GM23338 (cell line): ENCODE results near the gene LARGE1. TPM values are rescaled to one million over a fixed set of nuclear protein-coding genes. Genes with fewer than 3 reads are reported as not detected.

Source experiments
- ATAC-seq: fragments of 200-7000 bp; cut with Tn5 transposase; 3 replicates; pipeline ENCODE4 v1.9.1; 2020
- DNase-seq: peaks from one replicate; pipeline ENCODE4 v3.0.0-alpha.2; 2015; ENCODE audit warnings: low spot score
- H2AFZ ChIP-seq: fragments of 200-600 bp; sonication (generic); 2 replicates; pipeline ENCODE4 v1.8.0; 2016; ENCODE audit warnings: antibody characterized with exemption, mild to moderate bottlenecking, moderate library complexity
- H3F3A ChIP-seq: fragments of 200-600 bp; sonication (generic); replicated peaks from 2 replicates; pipeline ENCODE4 v1.8.0; 2017; ENCODE audit warnings: antibody characterized with exemption, mixed run types, low read depth
- H3K27ac ChIP-seq: fragments of 200-600 bp; sonication (generic); 2 replicates; pipeline ENCODE4 v1.6.1; 2016; ENCODE audit warnings: low read depth
- H3K27me3 ChIP-seq: fragments of 200-600 bp; sonication (generic); 2 replicates; pipeline ENCODE4 v1.8.0; 2016; ENCODE audit warnings: mild to moderate bottlenecking, mixed run types, moderate library complexity; ENCODE audit not compliant: insufficient read depth
- H3K36me3 ChIP-seq: fragments of 200-600 bp; sonication (generic); 2 replicates; pipeline ENCODE4 v1.8.0; 2016; ENCODE audit warnings: mild to moderate bottlenecking; ENCODE audit not compliant: insufficient read depth
- H3K4me1 ChIP-seq: fragments of 200-600 bp; sonication (generic); 2 replicates; pipeline ENCODE4 v1.8.0; 2016; ENCODE audit warnings: mild to moderate bottlenecking, moderate library complexity; ENCODE audit not compliant: insufficient read depth
- H3K4me2 ChIP-seq: fragments of 200-600 bp; sonication (generic); 2 replicates; pipeline ENCODE4 v1.7.1; 2017; ENCODE audit warnings: mixed run types
- H3K4me3 ChIP-seq: fragments of 200-600 bp; sonication (generic); 2 replicates; pipeline ENCODE4 v1.6.1; 2016; ENCODE audit warnings: mixed run types
- H3K79me2 ChIP-seq: fragments of 200-600 bp; sonication (generic); replicated peaks from 2 replicates; pipeline ENCODE4 v1.8.0; 2017; ENCODE audit warnings: mild to moderate bottlenecking; ENCODE audit not compliant: insufficient read depth
- H3K9me2 ChIP-seq: fragments of 200-600 bp; sonication (generic); 2 replicates; pipeline ENCODE4 v1.8.0; 2017; ENCODE audit not compliant: insufficient read depth
- H4K20me1 ChIP-seq: fragments of 200-600 bp; sonication (generic); replicated peaks from 2 replicates; pipeline ENCODE4 v1.8.0; 2017; ENCODE audit warnings: mild to moderate bottlenecking; ENCODE audit not compliant: insufficient read depth
- H3K27ac Mint-ChIP-seq: 2 replicates; pipeline ENCODE4 v1.8.0; 2020; ENCODE audit warnings: inconsistent platforms, mild to moderate bottlenecking, moderate library complexity, mixed read lengths
- H3K27me3 Mint-ChIP-seq: 3 replicates; pipeline ENCODE4 v1.8.0; 2022; ENCODE audit warnings: low read depth, mild to moderate bottlenecking, moderate library complexity, mixed read lengths, inconsistent platforms; ENCODE audit not compliant: insufficient read depth, poor library complexity
- H3K36me3 Mint-ChIP-seq: 3 replicates; pipeline ENCODE4 v1.8.0; 2021; ENCODE audit warnings: low read depth, mild to moderate bottlenecking, inconsistent platforms, moderate library complexity, mixed read lengths
- H3K4me1 Mint-ChIP-seq: 3 replicates; pipeline ENCODE4 v1.8.0; 2020; ENCODE audit warnings: mild to moderate bottlenecking, inconsistent platforms, mixed read lengths
- H3K4me3 Mint-ChIP-seq: 3 replicates; pipeline ENCODE4 v1.8.0; 2021; ENCODE audit warnings: moderate library complexity, mild to moderate bottlenecking, inconsistent platforms, mixed read lengths
- H3K9me3 Mint-ChIP-seq: 3 replicates; pipeline ENCODE4 v1.8.0; 2020; ENCODE audit warnings: moderate library complexity, mild to moderate bottlenecking, inconsistent platforms, mixed read lengths
- CREB1 ChIP-seq: fragments of 250-450 bp; sonication (Bioruptor Pico); IDR thresholded peaks from 2 replicates; pipeline ENCODE4 v1.5.0; 2020; ENCODE audit warnings: low read depth, mild to moderate bottlenecking, moderate library complexity
- CTCF ChIP-seq, 2 experiments: fragments of 200-600 bp in 1 of 2; sonication (generic) in 1 of 2; conservative IDR thresholded peaks; 2 replicates each; pipeline versions ENCODE4 v1.5.1 to v1.6.1; 2016 to 2017; ENCODE audit warnings: antibody characterized with exemption in 2 of 2, low read depth in 2 of 2, mild to moderate bottlenecking in 2 of 2, moderate library complexity in 1 of 2
- ETS1 ChIP-seq: IDR thresholded peaks from 2 replicates; pipeline ENCODE4 v1.6.1; 2016; ENCODE audit warnings: antibody characterized with exemption
- EZH2 ChIP-seq: fragments of 200-600 bp; sonication (generic); IDR thresholded peaks from one replicate; pipeline ENCODE4 v1.8.0; 2017; ENCODE audit warnings: antibody characterized with exemption, mild to moderate bottlenecking, low read depth; ENCODE audit not compliant: unreplicated experiment
- EZH2phosphoT487 ChIP-seq: fragments of 200-600 bp; sonication (generic); IDR thresholded peaks from one replicate; pipeline ENCODE4 v1.8.1; 2018; ENCODE audit warnings: antibody characterized with exemption; ENCODE audit not compliant: unreplicated experiment
- JUNB ChIP-seq: IDR thresholded peaks from one replicate; pipeline ENCODE4 v1.6.1; 2016; ENCODE audit warnings: antibody characterized with exemption; ENCODE audit not compliant: unreplicated experiment
- NANOG ChIP-seq: IDR thresholded peaks from 2 replicates; pipeline ENCODE4 v1.6.1; 2016; ENCODE audit warnings: antibody characterized with exemption, borderline replicate concordance
- POLR2AphosphoS5 ChIP-seq: IDR thresholded peaks from 2 replicates; pipeline ENCODE4 v1.6.1; 2016; ENCODE audit warnings: antibody characterized with exemption, low read depth
- STAT1 ChIP-seq: IDR thresholded peaks from one replicate; pipeline ENCODE4 v1.6.1; 2016; ENCODE audit warnings: antibody characterized with exemption; ENCODE audit not compliant: unreplicated experiment
- ZNF114 ChIP-seq: fragments of 250-450 bp; sonication (Bioruptor Pico); IDR thresholded peaks from 2 replicates; pipeline ENCODE4 v1.5.0; 2020; ENCODE audit warnings: mild to moderate bottlenecking, moderate library complexity
- ZNF331 ChIP-seq: fragments of 250-450 bp; sonication (Bioruptor Pico); IDR thresholded peaks from 2 replicates; pipeline ENCODE4 v1.5.0; 2020; ENCODE audit warnings: low read depth, mild to moderate bottlenecking, moderate library complexity
- polyA plus RNA-seq: library from polyadenylated mRNA; unstranded; fragments of >200 nt; fragmentation: Nextera tagmentation; extraction: Ambion mirVana; gene quantifications from 2 replicates; pipeline ENCODE4 v1.2.1, GENCODE V29; 2016
- total RNA-seq: library from RNA; depleted of rRNA; stranded (reverse); fragments of >200 nt; shearing (Covaris generic); gene quantifications from 2 replicates; pipeline ENCODE4 v1.2.3, GENCODE V29; 2014
- TF ChIP-seq, protein P1 (sequence below): fragments of 250-450 bp; sonication (Bioruptor Pico); IDR thresholded peaks from 2 replicates; pipeline ENCODE4 v1.5.0; 2020; ENCODE audit warnings: mild to moderate bottlenecking, moderate library complexity
- TF ChIP-seq, protein P2 (sequence below): IDR thresholded peaks from one replicate; pipeline ENCODE4 v1.6.1; 2018; ENCODE audit warnings: antibody characterized with exemption; ENCODE audit not compliant: unreplicated experiment

LARGE1 gene
- total and polyA plus RNA-seq, 2 experiments from 2014 or later = 12.8 to 75.6 TPM

DNA sequence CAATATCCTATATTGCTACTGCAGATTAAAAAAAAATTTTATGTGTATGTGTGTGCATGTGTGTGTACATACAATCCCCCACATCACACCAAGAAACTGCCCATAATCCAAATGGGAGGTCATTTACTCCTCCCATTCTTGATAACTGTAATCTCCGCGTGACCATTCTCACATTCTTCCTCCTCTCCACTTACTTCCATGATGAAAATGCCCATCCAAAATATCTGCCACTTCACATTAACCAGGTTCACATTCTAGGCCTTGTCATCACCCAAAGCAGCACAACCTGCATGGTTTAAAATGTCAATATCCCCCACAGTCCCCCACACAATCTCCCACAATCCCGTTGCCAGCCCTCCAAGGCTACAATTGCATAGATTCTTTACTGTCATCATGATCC, 149.6 kb downstream of the LARGE1 start:
- H2AFZ ChIP-seq = no peak overlapping the region
- no peaks in the 10 kb centered on the region for H3K9me3 Mint-ChIP-seq
- H3K36me3 ChIP-seq = no peaks in the 10 kb centered on the region
- no peaks in the 10 kb centered on the region for H3F3A ChIP-seq
- peaks cover 30% of the 10 kb centered on the region for H3K4me1 ChIP-seq
- DNase-seq (no peak), ATAC-seq (no peak)
- peaks cover 22% of the 10 kb centered on the region for H3K4me1 Mint-ChIP-seq
- H4K20me1 ChIP-seq = peaks cover 54% of the 10 kb centered on the region
- H3K4me3 ChIP-seq = no peak overlapping the region
- no peaks in the 10 kb centered on the region for H3K27me3 ChIP-seq
- peaks cover 100% of the 10 kb centered on the region for H3K79me2 ChIP-seq
- H3K36me3 Mint-ChIP-seq = no peaks in the 10 kb centered on the region
- no peak overlapping the region for H3K4me3 Mint-ChIP-seq
- H3K27me3 Mint-ChIP-seq = peaks cover 3% of the 10 kb centered on the region
- H3K9me2 ChIP-seq = no peaks in the 10 kb centered on the region
- H3K27ac Mint-ChIP-seq = no peak overlapping the region
- H3K27ac ChIP-seq = no peak overlapping the region
- no peak for TF ChIP-seq EZH2phosphoT487
- TF ChIP-seq NANOG = no peak
- TF ChIP-seq, protein P1, sequence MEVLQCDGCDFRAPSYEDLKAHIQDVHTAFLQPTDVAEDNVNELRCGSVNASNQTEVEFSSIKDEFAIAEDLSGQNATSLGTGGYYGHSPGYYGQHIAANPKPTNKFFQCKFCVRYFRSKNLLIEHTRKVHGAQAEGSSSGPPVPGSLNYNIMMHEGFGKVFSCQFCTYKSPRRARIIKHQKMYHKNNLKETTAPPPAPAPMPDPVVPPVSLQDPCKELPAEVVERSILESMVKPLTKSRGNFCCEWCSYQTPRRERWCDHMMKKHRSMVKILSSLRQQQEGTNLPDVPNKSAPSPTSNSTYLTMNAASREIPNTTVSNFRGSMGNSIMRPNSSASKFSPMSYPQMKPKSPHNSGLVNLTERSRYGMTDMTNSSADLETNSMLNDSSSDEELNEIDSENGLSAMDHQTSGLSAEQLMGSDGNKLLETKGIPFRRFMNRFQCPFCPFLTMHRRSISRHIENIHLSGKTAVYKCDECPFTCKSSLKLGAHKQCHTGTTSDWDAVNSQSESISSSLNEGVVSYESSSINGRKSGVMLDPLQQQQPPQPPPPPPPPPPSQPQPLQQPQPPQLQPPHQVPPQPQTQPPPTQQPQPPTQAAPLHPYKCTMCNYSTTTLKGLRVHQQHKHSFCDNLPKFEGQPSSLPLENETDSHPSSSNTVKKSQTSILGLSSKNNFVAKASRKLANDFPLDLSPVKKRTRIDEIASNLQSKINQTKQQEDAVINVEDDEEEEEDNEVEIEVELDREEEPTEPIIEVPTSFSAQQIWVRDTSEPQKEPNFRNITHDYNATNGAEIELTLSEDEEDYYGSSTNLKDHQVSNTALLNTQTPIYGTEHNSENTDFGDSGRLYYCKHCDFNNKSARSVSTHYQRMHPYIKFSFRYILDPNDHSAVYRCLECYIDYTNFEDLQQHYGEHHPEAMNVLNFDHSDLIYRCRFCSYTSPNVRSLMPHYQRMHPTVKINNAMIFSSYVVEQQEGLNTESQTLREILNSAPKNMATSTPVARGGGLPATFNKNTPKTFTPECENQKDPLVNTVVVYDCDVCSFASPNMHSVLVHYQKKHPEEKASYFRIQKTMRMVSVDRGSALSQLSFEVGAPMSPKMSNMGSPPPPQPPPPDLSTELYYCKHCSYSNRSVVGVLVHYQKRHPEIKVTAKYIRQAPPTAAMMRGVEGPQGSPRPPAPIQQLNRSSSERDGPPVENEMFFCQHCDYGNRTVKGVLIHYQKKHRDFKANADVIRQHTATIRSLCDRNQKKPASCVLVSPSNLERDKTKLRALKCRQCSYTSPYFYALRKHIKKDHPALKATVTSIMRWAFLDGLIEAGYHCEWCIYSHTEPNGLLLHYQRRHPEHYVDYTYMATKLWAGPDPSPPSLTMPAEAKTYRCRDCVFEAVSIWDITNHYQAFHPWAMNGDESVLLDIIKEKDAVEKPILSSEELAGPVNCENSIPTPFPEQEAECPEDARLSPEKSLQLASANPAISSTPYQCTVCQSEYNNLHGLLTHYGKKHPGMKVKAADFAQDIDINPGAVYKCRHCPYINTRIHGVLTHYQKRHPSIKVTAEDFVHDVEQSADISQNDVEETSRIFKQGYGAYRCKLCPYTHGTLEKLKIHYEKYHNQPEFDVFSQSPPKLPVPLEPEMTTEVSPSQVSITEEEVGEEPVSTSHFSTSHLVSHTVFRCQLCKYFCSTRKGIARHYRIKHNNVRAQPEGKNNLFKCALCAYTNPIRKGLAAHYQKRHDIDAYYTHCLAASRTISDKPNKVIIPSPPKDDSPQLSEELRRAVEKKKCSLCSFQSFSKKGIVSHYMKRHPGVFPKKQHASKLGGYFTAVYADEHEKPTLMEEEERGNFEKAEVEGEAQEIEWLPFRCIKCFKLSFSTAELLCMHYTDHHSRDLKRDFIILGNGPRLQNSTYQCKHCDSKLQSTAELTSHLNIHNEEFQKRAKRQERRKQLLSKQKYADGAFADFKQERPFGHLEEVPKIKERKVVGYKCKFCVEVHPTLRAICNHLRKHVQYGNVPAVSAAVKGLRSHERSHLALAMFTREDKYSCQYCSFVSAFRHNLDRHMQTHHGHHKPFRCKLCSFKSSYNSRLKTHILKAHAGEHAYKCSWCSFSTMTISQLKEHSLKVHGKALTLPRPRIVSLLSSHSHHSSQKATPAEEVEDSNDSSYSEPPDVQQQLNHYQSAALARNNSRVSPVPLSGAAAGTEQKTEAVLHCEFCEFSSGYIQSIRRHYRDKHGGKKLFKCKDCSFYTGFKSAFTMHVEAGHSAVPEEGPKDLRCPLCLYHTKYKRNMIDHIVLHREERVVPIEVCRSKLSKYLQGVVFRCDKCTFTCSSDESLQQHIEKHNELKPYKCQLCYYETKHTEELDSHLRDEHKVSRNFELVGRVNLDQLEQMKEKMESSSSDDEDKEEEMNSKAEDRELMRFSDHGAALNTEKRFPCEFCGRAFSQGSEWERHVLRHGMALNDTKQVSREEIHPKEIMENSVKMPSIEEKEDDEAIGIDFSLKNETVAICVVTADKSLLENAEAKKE (CRISPR knock-in tag) = no peak
- TF ChIP-seq CREB1 (CRISPR knock-in tag) = no peak
- no peak for TF ChIP-seq CTCF (conservative IDR thresholded peaks at IDR 0.05; ENCODE audit: low read depth in 2 of 2)
- no peak for TF ChIP-seq ZNF114
- TF ChIP-seq ETS1 = no peak
- no peak for TF ChIP-seq STAT1
- no peak for TF ChIP-seq EZH2
- TF ChIP-seq, protein P2, sequence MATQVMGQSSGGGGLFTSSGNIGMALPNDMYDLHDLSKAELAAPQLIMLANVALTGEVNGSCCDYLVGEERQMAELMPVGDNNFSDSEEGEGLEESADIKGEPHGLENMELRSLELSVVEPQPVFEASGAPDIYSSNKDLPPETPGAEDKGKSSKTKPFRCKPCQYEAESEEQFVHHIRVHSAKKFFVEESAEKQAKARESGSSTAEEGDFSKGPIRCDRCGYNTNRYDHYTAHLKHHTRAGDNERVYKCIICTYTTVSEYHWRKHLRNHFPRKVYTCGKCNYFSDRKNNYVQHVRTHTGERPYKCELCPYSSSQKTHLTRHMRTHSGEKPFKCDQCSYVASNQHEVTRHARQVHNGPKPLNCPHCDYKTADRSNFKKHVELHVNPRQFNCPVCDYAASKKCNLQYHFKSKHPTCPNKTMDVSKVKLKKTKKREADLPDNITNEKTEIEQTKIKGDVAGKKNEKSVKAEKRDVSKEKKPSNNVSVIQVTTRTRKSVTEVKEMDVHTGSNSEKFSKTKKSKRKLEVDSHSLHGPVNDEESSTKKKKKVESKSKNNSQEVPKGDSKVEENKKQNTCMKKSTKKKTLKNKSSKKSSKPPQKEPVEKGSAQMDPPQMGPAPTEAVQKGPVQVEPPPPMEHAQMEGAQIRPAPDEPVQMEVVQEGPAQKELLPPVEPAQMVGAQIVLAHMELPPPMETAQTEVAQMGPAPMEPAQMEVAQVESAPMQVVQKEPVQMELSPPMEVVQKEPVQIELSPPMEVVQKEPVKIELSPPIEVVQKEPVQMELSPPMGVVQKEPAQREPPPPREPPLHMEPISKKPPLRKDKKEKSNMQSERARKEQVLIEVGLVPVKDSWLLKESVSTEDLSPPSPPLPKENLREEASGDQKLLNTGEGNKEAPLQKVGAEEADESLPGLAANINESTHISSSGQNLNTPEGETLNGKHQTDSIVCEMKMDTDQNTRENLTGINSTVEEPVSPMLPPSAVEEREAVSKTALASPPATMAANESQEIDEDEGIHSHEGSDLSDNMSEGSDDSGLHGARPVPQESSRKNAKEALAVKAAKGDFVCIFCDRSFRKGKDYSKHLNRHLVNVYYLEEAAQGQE = no peak
- TF ChIP-seq POLR2AphosphoS5 = no peak
- no peak for TF ChIP-seq ZNF331
- no peak for TF ChIP-seq JUNB
- no peak overlapping the region for H3K4me2 ChIP-seq
